HepG2 (cell line): ENCODE data around the gene PNP. TPM values are rescaled to one million over a fixed set of nuclear protein-coding genes. Genes with fewer than 3 reads are reported as not detected.

Source experiments
- ELF3 ChIP-seq: IDR thresholded peaks from 2 replicates; pipeline ENCODE4 v1.6.1; 2016; ENCODE audit warnings: missing genetic modification reagents, missing compliant biosample characterization
- FOXA3 ChIP-seq: IDR thresholded peaks from 2 replicates; pipeline ENCODE4 v1.6.1; 2016; ENCODE audit warnings: missing genetic modification reagents, missing compliant biosample characterization
- FOXO1 ChIP-seq: sonication (generic); formaldehyde crosslinking; IDR thresholded peaks from 2 replicates; pipeline ENCODE4 v1.4.0; 2020; ENCODE audit warnings: missing genetic modification reagents
- MTA1 ChIP-seq: sonication (generic); formaldehyde crosslinking; IDR thresholded peaks from 2 replicates; pipeline ENCODE4 v1.4.0; 2020; ENCODE audit warnings: missing genetic modification reagents, mild to moderate bottlenecking, borderline replicate concordance
- NR2F2 ChIP-seq: IDR thresholded peaks from 2 replicates; pipeline ENCODE4 v1.6.1; 2012; ENCODE audit warnings: low read depth, inconsistent platforms, borderline replicate concordance
- RBAK ChIP-seq: sonication (generic); formaldehyde crosslinking; IDR thresholded peaks from 2 replicates; pipeline ENCODE4 v1.5.1; 2020; ENCODE audit warnings: mild to moderate bottlenecking, missing genetic modification reagents
- SOX5 ChIP-seq: IDR thresholded peaks from 2 replicates; pipeline ENCODE4 v1.6.1; 2016; ENCODE audit warnings: borderline replicate concordance
- STAT5B ChIP-seq: sonication (generic); formaldehyde crosslinking; IDR thresholded peaks from 2 replicates; pipeline ENCODE4 v1.4.0; 2020; ENCODE audit warnings: missing genetic modification reagents
- TOPORS ChIP-seq: sonication (generic); formaldehyde crosslinking; IDR thresholded peaks from 2 replicates; pipeline ENCODE4 v1.8.0; 2023; ENCODE audit warnings: mild to moderate bottlenecking, missing genetic modification reagents
- ZNF160 ChIP-seq: sonication (generic); formaldehyde crosslinking; IDR thresholded peaks from 2 replicates; pipeline ENCODE4 v1.8.0; 2022; ENCODE audit warnings: mild to moderate bottlenecking, inconsistent platforms, missing genetic modification reagents
- ZNF501 ChIP-seq: sonication (generic); formaldehyde crosslinking; IDR thresholded peaks from 2 replicates; pipeline ENCODE4 v1.5.1; 2020; ENCODE audit warnings: mild to moderate bottlenecking, moderate library complexity, missing genetic modification reagents
- ZNF607 ChIP-seq: sonication (generic); formaldehyde crosslinking; IDR thresholded peaks from 2 replicates; pipeline ENCODE4 v1.5.1; 2020; ENCODE audit warnings: missing genetic modification reagents, mild to moderate bottlenecking, borderline replicate concordance
- ZNF614 ChIP-seq: IDR thresholded peaks from 2 replicates; pipeline ENCODE4 v1.6.1; 2018; ENCODE audit warnings: missing biosample characterization, missing genetic modification reagents, inconsistent platforms, borderline replicate concordance
- polyA plus RNA-seq, 8 experiments: library from polyadenylated mRNA; depleted of rRNA in 3 of 8; stranded (reverse) in 7 of 8; unstranded in 1 of 8; fragments of >200 nt; fragmentation: Illumina TruSeq in 4 of 8; extraction: Trizol in 4 of 8; gene quantifications; 2 replicates each; pipeline versions ENCODE4 v1.2.1 to v1.2.3, GENCODE V29; 2011 to 2016; ENCODE audit warnings: low read depth in 4 of 8, missing spikeins in 1 of 8, mixed read lengths in 1 of 8; ENCODE audit not compliant: insufficient read depth in 1 of 8
- total RNA-seq, 5 experiments: library from RNA; depleted of rRNA; stranded (reverse); fragments of >200 nt; fragmentation: Illumina TruSeq; extraction: Trizol; gene quantifications; 2 replicates each; pipeline ENCODE4 v1.2.3, GENCODE V29; 2016; ENCODE audit warnings: low read depth in 1 of 5
- TF ChIP-seq, protein P1 (sequence below): sonication (generic); formaldehyde crosslinking; IDR thresholded peaks from 2 replicates; pipeline ENCODE4 v1.4.0; 2020; ENCODE audit warnings: missing genetic modification reagents
- TF ChIP-seq, protein P2 (sequence below): sonication (generic); formaldehyde crosslinking; IDR thresholded peaks from 2 replicates; pipeline ENCODE4 v1.4.0; 2020; ENCODE audit warnings: mild to moderate bottlenecking, missing genetic modification reagents
- TF ChIP-seq, protein P3 (sequence below): sonication (generic); IDR thresholded peaks from 2 replicates; pipeline ENCODE4 v1.6.1; 2016; ENCODE audit warnings: low read depth, borderline replicate concordance
- TF ChIP-seq, protein P4 (sequence below): sonication (generic); formaldehyde crosslinking; IDR thresholded peaks from 2 replicates; pipeline ENCODE4 v1.5.1; 2020; ENCODE audit warnings: missing genetic modification reagents, mild to moderate bottlenecking, borderline replicate concordance
- TF ChIP-seq, protein P5 (sequence below), 2 experiments: sonication (generic) in 1 of 2; formaldehyde crosslinking in 1 of 2; IDR thresholded peaks; 2 replicates each; pipeline versions ENCODE4 v1.4.0 to v1.6.1; 2018 to 2020; ENCODE audit warnings: missing genetic modification reagents in 2 of 2, borderline replicate concordance in 1 of 2, low read depth in 1 of 2, mild to moderate bottlenecking in 1 of 2, missing biosample characterization in 1 of 2
- TF ChIP-seq, protein P6 (sequence below): sonication (generic); formaldehyde crosslinking; IDR thresholded peaks from 2 replicates; pipeline ENCODE4 v1.4.0; 2020; ENCODE audit warnings: missing genetic modification reagents

Gene PNP
- total and polyA plus RNA-seq, 2 of the 13 experiments (the other 11 are each of a cell fraction or from before 2014, with no cell fraction given) = 45.4 to 74.8 TPM

DNA sequence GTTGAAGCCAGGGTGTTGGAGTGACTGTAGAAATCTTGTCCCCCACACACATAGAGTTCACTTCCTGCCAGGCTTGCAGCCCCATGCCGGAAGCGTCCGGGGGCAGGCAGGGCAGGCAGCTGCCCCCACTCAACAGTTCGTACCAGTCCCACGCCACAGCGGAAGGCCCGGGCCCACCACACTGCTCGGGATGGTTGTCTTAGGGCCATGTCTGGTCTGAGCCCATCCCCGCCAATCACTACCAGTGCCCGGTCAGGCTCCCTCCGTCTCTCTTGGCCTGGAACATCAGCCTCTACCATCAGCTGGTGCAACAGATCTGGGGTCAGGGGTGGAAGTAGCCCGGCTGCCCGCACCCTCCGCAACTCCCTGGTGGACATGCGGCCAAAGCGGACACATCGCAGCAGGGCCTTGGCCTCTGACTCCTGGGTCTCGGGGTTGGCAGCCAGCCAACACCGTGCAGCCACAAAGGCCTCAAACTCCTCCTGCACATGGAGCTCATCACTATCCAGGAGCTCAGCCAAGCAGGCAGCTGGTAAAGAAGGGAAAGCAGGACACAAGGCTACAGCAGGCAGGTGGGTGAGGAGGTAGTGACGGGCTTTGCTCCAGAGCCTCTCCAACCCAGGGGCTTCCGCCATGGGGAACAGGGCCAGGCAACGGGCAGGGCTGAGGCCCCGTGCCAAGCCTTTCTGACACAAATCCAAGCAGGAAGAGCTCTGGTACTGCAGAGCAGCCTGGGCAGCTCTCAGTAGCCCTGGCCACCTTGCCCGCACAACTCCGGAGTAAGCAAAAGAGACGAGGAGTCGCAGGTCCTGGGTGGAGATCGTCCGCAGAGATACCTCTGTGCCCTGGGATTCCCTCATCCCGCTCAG, 39.2 kb upstream of the PNP start (continued):
- TF ChIP-seq, protein P1, sequence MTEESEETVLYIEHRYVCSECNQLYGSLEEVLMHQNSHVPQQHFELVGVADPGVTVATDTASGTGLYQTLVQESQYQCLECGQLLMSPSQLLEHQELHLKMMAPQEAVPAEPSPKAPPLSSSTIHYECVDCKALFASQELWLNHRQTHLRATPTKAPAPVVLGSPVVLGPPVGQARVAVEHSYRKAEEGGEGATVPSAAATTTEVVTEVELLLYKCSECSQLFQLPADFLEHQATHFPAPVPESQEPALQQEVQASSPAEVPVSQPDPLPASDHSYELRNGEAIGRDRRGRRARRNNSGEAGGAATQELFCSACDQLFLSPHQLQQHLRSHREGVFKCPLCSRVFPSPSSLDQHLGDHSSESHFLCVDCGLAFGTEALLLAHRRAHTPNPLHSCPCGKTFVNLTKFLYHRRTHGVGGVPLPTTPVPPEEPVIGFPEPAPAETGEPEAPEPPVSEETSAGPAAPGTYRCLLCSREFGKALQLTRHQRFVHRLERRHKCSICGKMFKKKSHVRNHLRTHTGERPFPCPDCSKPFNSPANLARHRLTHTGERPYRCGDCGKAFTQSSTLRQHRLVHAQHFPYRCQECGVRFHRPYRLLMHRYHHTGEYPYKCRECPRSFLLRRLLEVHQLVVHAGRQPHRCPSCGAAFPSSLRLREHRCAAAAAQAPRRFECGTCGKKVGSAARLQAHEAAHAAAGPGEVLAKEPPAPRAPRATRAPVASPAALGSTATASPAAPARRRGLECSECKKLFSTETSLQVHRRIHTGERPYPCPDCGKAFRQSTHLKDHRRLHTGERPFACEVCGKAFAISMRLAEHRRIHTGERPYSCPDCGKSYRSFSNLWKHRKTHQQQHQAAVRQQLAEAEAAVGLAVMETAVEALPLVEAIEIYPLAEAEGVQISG (CRISPR knock-in tag) = peak; percentile 58; the same call in 1 of the 2 replicates
- peak; percentile 58; the same call in 1 of the 2 replicates for TF ChIP-seq ZNF607 (CRISPR knock-in tag)
- TF ChIP-seq ZNF614 = peak; percentile 71; the same call in 1 of the 2 replicates
- peak; percentile 52; the same call in 1 of the 2 replicates for TF ChIP-seq ELF3 (CRISPR knock-in tag)
- peak; percentile 70; the same call in 1 of the 2 replicates for TF ChIP-seq ZNF160 (CRISPR knock-in tag)
- TF ChIP-seq FOXO1 (CRISPR knock-in tag) = no peak; the same call in 1 of the 2 replicates
- peak; percentile 82; the same call in 1 of the 2 replicates for TF ChIP-seq MTA1
- TF ChIP-seq, protein P2, sequence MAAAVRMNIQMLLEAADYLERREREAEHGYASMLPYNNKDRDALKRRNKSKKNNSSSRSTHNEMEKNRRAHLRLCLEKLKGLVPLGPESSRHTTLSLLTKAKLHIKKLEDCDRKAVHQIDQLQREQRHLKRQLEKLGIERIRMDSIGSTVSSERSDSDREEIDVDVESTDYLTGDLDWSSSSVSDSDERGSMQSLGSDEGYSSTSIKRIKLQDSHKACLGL (CRISPR knock-in tag) = no peak; the same call in 1 of the 2 replicates
- TF ChIP-seq, protein P3, sequence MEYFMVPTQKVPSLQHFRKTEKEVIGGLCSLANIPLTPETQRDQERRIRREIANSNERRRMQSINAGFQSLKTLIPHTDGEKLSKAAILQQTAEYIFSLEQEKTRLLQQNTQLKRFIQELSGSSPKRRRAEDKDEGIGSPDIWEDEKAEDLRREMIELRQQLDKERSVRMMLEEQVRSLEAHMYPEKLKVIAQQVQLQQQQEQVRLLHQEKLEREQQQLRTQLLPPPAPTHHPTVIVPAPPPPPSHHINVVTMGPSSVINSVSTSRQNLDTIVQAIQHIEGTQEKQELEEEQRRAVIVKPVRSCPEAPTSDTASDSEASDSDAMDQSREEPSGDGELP = 0 out of 2 replicates have a peak, but pooled peaks have one; percentile 33
- peak; percentile 49; the same call in 1 of the 2 replicates for TF ChIP-seq FOXA3 (CRISPR knock-in tag)
- peak; percentile 41; the same call in 1 of the 2 replicates for TF ChIP-seq SOX5 (CRISPR knock-in tag)
- TF ChIP-seq TOPORS (CRISPR knock-in tag) = no peak
- peak; percentile 90 for TF ChIP-seq NR2F2
- TF ChIP-seq STAT5B = no peak
- TF ChIP-seq RBAK (CRISPR knock-in tag) = no peak
- TF ChIP-seq, protein P4, sequence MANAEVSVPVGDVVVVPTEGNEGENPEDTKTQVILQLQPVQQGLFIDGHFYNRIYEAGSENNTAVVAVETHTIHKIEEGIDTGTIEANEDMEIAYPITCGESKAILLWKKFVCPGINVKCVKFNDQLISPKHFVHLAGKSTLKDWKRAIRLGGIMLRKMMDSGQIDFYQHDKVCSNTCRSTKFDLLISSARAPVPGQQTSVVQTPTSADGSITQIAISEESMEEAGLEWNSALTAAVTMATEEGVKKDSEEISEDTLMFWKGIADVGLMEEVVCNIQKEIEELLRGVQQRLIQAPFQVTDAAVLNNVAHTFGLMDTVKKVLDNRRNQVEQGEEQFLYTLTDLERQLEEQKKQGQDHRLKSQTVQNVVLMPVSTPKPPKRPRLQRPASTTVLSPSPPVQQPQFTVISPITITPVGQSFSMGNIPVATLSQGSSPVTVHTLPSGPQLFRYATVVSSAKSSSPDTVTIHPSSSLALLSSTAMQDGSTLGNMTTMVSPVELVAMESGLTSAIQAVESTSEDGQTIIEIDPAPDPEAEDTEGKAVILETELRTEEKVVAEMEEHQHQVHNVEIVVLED = no peak
- TF ChIP-seq, protein P5, sequence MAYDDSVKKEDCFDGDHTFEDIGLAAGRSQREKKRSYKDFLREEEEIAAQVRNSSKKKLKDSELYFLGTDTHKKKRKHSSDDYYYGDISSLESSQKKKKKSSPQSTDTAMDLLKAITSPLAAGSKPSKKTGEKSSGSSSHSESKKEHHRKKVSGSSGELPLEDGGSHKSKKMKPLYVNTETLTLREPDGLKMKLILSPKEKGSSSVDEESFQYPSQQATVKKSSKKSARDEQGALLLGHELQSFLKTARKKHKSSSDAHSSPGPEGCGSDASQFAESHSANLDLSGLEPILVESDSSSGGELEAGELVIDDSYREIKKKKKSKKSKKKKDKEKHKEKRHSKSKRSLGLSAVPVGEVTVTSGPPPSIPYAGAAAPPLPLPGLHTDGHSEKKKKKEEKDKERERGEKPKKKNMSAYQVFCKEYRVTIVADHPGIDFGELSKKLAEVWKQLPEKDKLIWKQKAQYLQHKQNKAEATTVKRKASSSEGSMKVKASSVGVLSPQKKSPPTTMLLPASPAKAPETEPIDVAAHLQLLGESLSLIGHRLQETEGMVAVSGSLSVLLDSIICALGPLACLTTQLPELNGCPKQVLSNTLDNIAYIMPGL (CRISPR knock-in tag; IDR thresholded peaks at IDR 0.05; ENCODE audit: borderline replicate concordance in 1 of 2, low read depth in 1 of 2) = no peak
- TF ChIP-seq ZNF501 (CRISPR knock-in tag) = peak; percentile 81
- TF ChIP-seq, protein P6, sequence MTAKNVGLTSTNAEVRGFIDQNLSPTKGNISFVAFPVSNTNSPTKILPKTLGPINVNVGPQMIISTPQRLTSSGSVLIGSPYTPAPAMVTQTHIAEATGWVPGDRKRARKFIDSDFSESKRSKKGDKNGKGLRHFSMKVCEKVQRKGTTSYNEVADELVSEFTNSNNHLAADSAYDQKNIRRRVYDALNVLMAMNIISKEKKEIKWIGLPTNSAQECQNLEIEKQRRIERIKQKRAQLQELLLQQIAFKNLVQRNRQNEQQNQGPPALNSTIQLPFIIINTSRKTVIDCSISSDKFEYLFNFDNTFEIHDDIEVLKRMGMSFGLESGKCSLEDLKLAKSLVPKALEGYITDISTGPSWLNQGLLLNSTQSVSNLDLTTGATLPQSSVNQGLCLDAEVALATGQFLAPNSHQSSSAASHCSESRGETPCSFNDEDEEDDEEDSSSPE (CRISPR knock-in tag) = peak; percentile 20; the same call in 1 of the 2 replicates
